HG03565 (cell line): ENCODE results near the gene CCDC80.
"Not testable (repeated sequence)": the region's sequence is repeated elsewhere in the genome, so short reads cannot be mapped to it uniquely, and the experiment has no call there.

Experiments used
- ATAC-seq: cut with Tn5 transposase; IDR thresholded peaks from one replicate; pipeline ENCODE4 v1.9.1; 2021; ENCODE audit warnings: mild to moderate bottlenecking, moderate library complexity; ENCODE audit not compliant: unreplicated experiment

The CCDC80 gene

GRCh38 chr3:112640930-112641801, at the start of gene CCDC80:
TSS of gene CCDC80 (minus strand) at chr3:112641143. CDS start at chr3:112639905, 1,238 bp downstream.
- ATAC-seq: no peak

GRCh38 chr3:112689989-112690388, 49.0 kb upstream of the CCDC80 start:
- ATAC-seq: no peak

GRCh38 chr3:112689385-112689784, 48.4 kb upstream of the CCDC80 start:
- ATAC-seq: no peak

- ATAC-seq: no peak
These were observed 47.9 kb upstream of the CCDC80 start for GRCh38 chr3:112688819-112689218.

GRCh38 chr3:112688085-112688769, 47.3 kb upstream of the CCDC80 start:
- ATAC-seq: no peak

- ATAC-seq: no peak
These were observed 46.7 kb upstream of the CCDC80 start for GRCh38 chr3:112687616-112688015.

- ATAC-seq: no peak
These were observed 46.3 kb upstream of the CCDC80 start for GRCh38 chr3:112687211-112687610.

- ATAC-seq: no peak
These were observed 45.2 kb upstream of the CCDC80 start for GRCh38 chr3:112685956-112686799.

- no peak for ATAC-seq
These were observed 44.5 kb upstream of the CCDC80 start for GRCh38 chr3:112685420-112685819.

GRCh38 chr3:112682361-112682760, 41.4 kb upstream of the CCDC80 start:
- no peak for ATAC-seq

- no peak for ATAC-seq
These were observed 40.9 kb upstream of the CCDC80 start for GRCh38 chr3:112681822-112682325.

- peak; percentile 99 for ATAC-seq
These were observed 35.8 kb upstream of the CCDC80 start for GRCh38 chr3:112676659-112677234.

- ATAC-seq: no peak
These were observed 35.1 kb upstream of the CCDC80 start for GRCh38 chr3:112675943-112676535.

- no peak for ATAC-seq
These were observed 34.4 kb upstream of the CCDC80 start for GRCh38 chr3:112675349-112675748.

- ATAC-seq: no peak
These were observed 32.0 kb upstream of the CCDC80 start for GRCh38 chr3:112672716-112673541.

GRCh38 chr3:112671930-112672715, 31.2 kb upstream of the CCDC80 start:
- ATAC-seq: no peak

GRCh38 chr3:112670824-112671223, 29.9 kb upstream of the CCDC80 start:
- no peak for ATAC-seq

GRCh38 chr3:112667599-112667998, 26.7 kb upstream of the CCDC80 start:
- no peak for ATAC-seq

- ATAC-seq: not testable (repeated sequence)
These were observed 24.1 kb upstream of the CCDC80 start for GRCh38 chr3:112665009-112665408.
